Left kidney (tissue), 2 donors: ENCODE measurements around the gene NBPF1. TPM values are rescaled to one million over a fixed set of nuclear protein-coding genes. Genes with fewer than 3 reads are reported as not detected.
A peak's percentile ranks its signal among the peaks of the same experiment; 100 is the strongest.
"Not testable (repeated sequence)": the region's sequence is repeated elsewhere in the genome, so short reads cannot be mapped to it uniquely, and the experiment has no call there.

Experiments used
- DNase-seq: peaks from one replicate; pipeline ENCODE4 v3.0.0-alpha.2; 2013
- polyA plus RNA-seq: library from polyadenylated mRNA; unstranded; fragments of 120-200 nt; gene quantifications from one replicate; pipeline ENCODE4 v1.2.1, GENCODE V29; 2013; ENCODE audit not compliant: insufficient read length

Gene NBPF1
- polyA plus RNA-seq, 1 donor, result 88.9 TPM

- DNase-seq, result not testable (repeated sequence)
Measured at GRCh38 chr1:16623812-16624719, 10.7 kb upstream of the NBPF1 start.

- not testable (repeated sequence) for DNase-seq
Measured at GRCh38 chr1:16623337-16623736, 10.0 kb upstream of the NBPF1 start.

GRCh38 chr1:16621681-16622315 lies 8.4 kb upstream of the NBPF1 start:
- not testable (repeated sequence) for DNase-seq

GRCh38 chr1:16621300-16621658 lies 7.9 kb upstream of the NBPF1 start:
- DNase-seq, result no peak

- DNase-seq, result not testable (repeated sequence)
Measured at GRCh38 chr1:16619803-16620501, 6.6 kb upstream of the NBPF1 start.

GRCh38 chr1:16618719-16619118 lies 5.4 kb upstream of the NBPF1 start:
- DNase-seq, result no peak

- DNase-seq, result no peak
Measured at GRCh38 chr1:16617778-16618580, 4.6 kb upstream of the NBPF1 start.

- peak; percentile 77 for DNase-seq
Measured at GRCh38 chr1:16617114-16617631, 3.8 kb upstream of the NBPF1 start.

- DNase-seq, result no peak
Measured at GRCh38 chr1:16615253-16616252, 2.2 kb upstream of the NBPF1 start.

- DNase-seq, result no peak
Measured at GRCh38 chr1:16614361-16615252, 1.2 kb upstream of the NBPF1 start.

- DNase-seq, result peak; percentile 83
Measured at GRCh38 chr1:16612332-16613172, 812 bp downstream of the NBPF1 start.

GRCh38 chr1:16611981-16612331 lies 1.4 kb downstream of the NBPF1 start:
- not testable (repeated sequence) for DNase-seq

GRCh38 chr1:16611164-16611563 lies 2.2 kb downstream of the NBPF1 start:
- DNase-seq, result not testable (repeated sequence)

- not testable (repeated sequence) for DNase-seq
Measured at GRCh38 chr1:16610553-16610952, 2.8 kb downstream of the NBPF1 start.

GRCh38 chr1:16609761-16610160 lies 3.6 kb downstream of the NBPF1 start:
- not testable (repeated sequence) for DNase-seq

- no peak for DNase-seq
Measured at GRCh38 chr1:16608838-16609560, 4.4 kb downstream of the NBPF1 start.
